Subcutaneous adipose tissue (tissue), 4 donors: Measurements from ENCODE around the gene SLC35B3. TPM values are rescaled to one million over a fixed set of nuclear protein-coding genes. Genes with fewer than 3 reads are reported as not detected.

Experiments
- total RNA-seq, 4 donors: library from RNA; depleted of rRNA; stranded (reverse); fragments of >200 nt; gene quantifications; one replicate each; pipeline ENCODE4 v1.1.0, GENCODE V29; 2016
- TF ChIP-seq, protein P1 (sequence below): fragments of 450-650 bp; IDR thresholded peaks from one replicate; pipeline ENCODE4 v1.5.1; 2016; ENCODE audit warnings: low read depth, mild to moderate bottlenecking, control low read depth, antibody characterized with exemption, moderate library complexity

SLC35B3 gene
- total RNA-seq = 10 to 100 TPM; 18.2 to 23.8 (median 20.3) TPM

DNA sequence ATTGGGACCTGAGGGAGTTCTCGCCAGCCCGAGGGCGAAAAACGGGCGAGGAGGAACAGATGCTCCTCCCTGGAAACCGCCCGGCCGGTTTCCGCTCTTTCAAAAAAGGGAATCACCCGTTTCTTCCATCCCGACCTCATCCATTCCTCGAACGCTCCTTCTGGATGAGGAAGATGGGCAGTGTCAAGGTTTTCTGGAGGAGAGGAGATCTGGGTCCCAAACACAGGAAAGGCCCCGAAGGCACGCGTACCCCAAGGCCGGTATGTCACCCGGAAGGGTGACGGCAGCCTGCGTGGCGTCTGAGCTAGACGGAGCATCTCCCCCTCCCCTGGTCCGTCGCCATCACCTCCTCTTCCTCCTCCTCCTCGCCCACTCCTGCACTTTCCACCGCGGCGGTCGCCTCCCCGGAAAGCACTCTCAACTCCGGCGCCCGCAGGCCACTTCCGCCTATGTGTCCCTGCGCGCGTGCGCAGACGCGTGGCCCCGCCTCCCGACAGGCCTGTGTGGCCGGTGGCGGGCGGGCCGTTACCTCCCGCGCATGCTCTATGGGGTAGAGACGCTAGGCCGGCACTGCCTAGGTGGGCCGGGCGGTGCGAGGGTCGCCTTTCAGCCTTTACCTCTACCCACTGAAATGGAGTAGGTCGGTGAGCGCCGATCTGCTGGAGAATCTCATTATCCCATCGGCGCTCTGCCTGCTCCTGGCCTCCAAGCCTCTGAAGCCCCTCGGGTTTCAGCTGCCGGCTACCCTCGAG lies at the start of gene SLC35B3:
Gene SLC35B3 (minus strand): TSS at position 453 of the 752 bp plus-strand sequence.
- TF ChIP-seq, protein P1, sequence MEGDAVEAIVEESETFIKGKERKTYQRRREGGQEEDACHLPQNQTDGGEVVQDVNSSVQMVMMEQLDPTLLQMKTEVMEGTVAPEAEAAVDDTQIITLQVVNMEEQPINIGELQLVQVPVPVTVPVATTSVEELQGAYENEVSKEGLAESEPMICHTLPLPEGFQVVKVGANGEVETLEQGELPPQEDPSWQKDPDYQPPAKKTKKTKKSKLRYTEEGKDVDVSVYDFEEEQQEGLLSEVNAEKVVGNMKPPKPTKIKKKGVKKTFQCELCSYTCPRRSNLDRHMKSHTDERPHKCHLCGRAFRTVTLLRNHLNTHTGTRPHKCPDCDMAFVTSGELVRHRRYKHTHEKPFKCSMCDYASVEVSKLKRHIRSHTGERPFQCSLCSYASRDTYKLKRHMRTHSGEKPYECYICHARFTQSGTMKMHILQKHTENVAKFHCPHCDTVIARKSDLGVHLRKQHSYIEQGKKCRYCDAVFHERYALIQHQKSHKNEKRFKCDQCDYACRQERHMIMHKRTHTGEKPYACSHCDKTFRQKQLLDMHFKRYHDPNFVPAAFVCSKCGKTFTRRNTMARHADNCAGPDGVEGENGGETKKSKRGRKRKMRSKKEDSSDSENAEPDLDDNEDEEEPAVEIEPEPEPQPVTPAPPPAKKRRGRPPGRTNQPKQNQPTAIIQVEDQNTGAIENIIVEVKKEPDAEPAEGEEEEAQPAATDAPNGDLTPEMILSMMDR = no peak

GRCh38 chr6:8483650-8484049 lies 48.3 kb upstream of the SLC35B3 start:
- TF ChIP-seq, protein P1 = no peak

GRCh38 chr6:8481727-8482126 lies 46.4 kb upstream of the SLC35B3 start:
- TF ChIP-seq, protein P1 = no peak

DNA sequence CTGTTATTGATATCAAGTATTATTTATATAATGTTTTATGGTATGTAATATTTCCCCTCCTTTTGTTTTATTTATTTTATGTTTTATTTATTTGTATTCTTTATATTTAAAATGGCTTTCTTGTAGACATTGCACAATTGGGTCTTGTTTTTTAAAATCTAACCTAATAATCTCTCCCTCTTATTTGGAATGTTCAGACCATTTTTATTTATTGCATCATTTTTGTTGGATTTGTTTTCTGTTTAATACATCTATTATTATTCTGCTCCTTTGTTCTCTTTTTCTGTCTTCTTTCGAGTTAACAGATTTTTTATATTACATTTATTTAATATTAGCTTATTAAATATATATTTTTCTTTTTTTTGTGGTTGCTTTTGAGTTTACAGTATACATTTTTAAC lies 43.1 kb upstream of the SLC35B3 start:
- TF ChIP-seq, protein P1 = no peak

DNA sequence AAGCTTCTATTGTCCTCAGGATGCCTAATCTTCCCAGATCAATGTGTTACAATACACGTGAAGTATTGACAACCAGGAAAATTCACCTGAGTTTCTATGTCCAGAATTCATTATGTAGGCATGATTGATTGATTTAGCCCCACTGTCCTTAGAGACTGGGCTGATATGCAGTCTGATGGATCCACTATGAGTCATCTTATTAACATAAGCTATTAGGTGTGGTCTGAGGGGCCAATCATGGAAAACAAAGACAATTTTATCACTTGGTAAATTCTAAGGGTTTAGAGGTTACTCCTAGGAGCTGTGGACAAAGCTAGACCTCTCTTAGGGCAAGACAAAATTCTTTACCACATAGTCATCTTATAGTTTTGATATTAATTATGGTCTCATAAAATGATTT lies 41.3 kb upstream of the SLC35B3 start:
- TF ChIP-seq, protein P1 = no peak

DNA sequence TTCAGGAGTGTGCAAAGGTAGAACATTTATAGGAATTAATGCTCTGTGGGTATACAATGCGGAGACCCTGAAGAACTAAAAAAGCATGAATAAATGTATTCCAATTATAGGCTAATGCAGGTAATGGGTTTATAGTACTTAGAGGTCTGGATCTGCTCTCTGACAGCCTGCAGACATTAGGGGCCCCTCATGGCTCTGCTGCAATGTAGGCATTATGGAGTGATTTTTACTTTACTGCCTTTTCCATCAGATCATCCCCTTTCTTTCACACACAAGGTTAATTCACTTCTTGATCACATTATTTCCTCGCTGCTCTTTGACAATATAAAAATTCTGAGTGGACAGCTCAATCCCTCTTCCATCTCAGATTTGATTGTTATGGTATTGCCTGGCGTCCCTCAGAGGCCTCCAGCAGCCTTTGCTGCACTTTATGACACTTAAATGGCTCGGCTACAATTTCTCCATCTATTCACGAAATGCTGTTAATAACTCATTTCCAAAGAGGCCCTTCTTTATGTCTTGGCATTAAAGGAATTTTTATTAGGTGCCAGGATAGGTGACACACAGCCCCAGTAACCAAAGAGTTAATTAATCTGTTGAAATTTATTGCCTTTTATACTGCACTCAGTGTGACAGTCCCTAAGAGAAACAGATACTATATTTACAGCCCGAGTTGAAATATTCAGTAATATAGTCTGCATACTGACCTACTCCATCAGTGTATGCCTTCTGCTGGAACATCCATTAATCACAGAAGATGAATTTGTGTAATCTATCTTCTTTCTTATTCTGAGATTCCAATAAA lies 33.4 kb upstream of the SLC35B3 start:
- TF ChIP-seq, protein P1 = no peak

DNA sequence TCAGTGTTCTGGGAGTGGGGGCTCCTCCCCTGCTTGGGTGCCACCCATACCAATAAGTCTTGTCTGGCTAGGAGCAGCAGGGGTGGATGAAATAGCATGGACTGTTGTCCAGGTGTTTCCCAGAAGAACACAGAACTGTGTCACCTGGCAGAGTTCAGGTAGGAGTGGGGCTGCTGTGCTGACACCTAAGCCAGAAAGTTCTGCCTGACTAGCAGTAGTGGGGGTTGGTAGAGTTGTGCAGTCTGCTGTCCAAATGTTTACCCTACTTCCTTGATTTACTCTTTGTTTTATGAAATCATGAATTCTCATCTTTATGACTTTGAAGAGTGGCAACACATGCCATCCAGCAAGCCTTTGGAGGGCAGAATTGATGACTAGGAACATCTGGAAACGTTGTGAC lies 27.3 kb upstream of the SLC35B3 start:
- TF ChIP-seq, protein P1 = no peak
